ENCODE results near the gene ERCC3.
"Not testable (repeated sequence)": the region's sequence is repeated elsewhere in the genome, so short reads cannot be mapped to it uniquely, and the experiment has no call there.

DNA sequence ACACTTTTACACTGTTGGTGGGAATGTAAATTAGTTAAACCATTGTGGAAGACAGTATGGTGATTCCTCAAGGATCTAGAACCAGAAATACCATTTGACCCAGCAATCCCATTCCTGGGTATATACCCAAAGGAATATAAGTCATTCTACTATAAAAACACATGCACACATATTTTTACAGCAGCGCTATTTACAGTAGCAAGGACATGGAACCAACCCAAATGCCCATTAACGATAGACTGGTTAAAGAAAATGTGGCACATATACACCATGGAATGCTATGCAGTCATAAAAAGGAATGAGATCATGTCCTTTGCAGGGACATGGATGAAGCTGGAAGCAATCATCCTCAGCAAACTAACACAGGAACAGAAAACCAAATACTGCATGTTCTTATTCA lies 79.7 kb downstream of the ERCC3 start:
- not testable (repeated sequence) for TF ChIP-seq TAF1 (IDR thresholded peaks at IDR 0.05; ENCODE audit: borderline replicate concordance, low read depth, low read length); POLR2A (IDR thresholded peaks at IDR 0.05; ENCODE audit: low read depth, low read length)
